Stimulated activated naive CD8-positive, alpha-beta T cell treated with anti-CD3 and anti-CD28 coated beads, Interleukin-15, Interleukin-2, amounts not matched to agents 100 ng/mL and 50 ng/mL, for 24 hours (primary cell): ENCODE measurements around the gene MX1.

Source experiments
- H3K27ac Mint-ChIP-seq: one replicate; pipeline ENCODE4 v1.8.0; 2021; ENCODE audit warnings: mild to moderate bottlenecking, mixed read lengths
- H3K27me3 Mint-ChIP-seq: one replicate; pipeline ENCODE4 v1.8.0; 2021; ENCODE audit warnings: mixed read lengths
- H3K36me3 Mint-ChIP-seq: one replicate; pipeline ENCODE4 v1.8.0; 2021; ENCODE audit warnings: low read depth, mixed read lengths
- H3K4me1 Mint-ChIP-seq: one replicate; pipeline ENCODE4 v1.8.0; 2021; ENCODE audit warnings: low read depth, mixed read lengths
- H3K4me3 Mint-ChIP-seq: one replicate; pipeline ENCODE4 v1.8.0; 2021; ENCODE audit warnings: mild to moderate bottlenecking, mixed read lengths
- H3K9me3 Mint-ChIP-seq: one replicate; pipeline ENCODE4 v1.8.0; 2021; ENCODE audit warnings: mixed read lengths

The MX1 gene

GRCh38 chr21:41433566-41433965 lies 7.5 kb downstream of the MX1 start:
- no peak overlapping the region for H3K4me3 Mint-ChIP-seq
- peaks cover 78% of the 10 kb centered on the region for H3K36me3 Mint-ChIP-seq
- H3K27ac Mint-ChIP-seq = no peak overlapping the region
- H3K27me3 Mint-ChIP-seq = no peaks in the 10 kb centered on the region
- no peaks in the 10 kb centered on the region for H3K9me3 Mint-ChIP-seq
- H3K4me1 Mint-ChIP-seq = peaks cover 19% of the 10 kb centered on the region

GRCh38 chr21:41435706-41436105 lies 9.7 kb downstream of the MX1 start:
- no peaks in the 10 kb centered on the region for H3K9me3 Mint-ChIP-seq
- no peaks in the 10 kb centered on the region for H3K27me3 Mint-ChIP-seq
- no peak overlapping the region for H3K27ac Mint-ChIP-seq
- H3K4me3 Mint-ChIP-seq = no peak overlapping the region
- peaks cover 75% of the 10 kb centered on the region for H3K36me3 Mint-ChIP-seq
- peaks cover 8% of the 10 kb centered on the region for H3K4me1 Mint-ChIP-seq

- Mint-ChIP-seq H3K36me3 (peaks cover 74% of the 10 kb centered on the region), H3K4me3 (no peak overlapping the region), H3K27ac (no peak overlapping the region), H3K27me3 (no peaks in the 10 kb centered on the region), H3K4me1 (peaks cover 4% of the 10 kb centered on the region), H3K9me3 (no peaks in the 10 kb centered on the region)
Measured at GRCh38 chr21:41437729-41438128, 11.7 kb downstream of the MX1 start.

- Mint-ChIP-seq H3K27me3 (no peaks in the 10 kb centered on the region), H3K36me3 (peaks cover 73% of the 10 kb centered on the region), H3K27ac (no peak overlapping the region), H3K4me3 (no peak overlapping the region), H3K9me3 (no peaks in the 10 kb centered on the region), H3K4me1 (no peaks in the 10 kb centered on the region)
Measured at GRCh38 chr21:41438425-41439113, 12.5 kb downstream of the MX1 start.

- no peak overlapping the region for H3K4me3 Mint-ChIP-seq
- no peaks in the 10 kb centered on the region for H3K27me3 Mint-ChIP-seq
- no peaks in the 10 kb centered on the region for H3K4me1 Mint-ChIP-seq
- H3K9me3 Mint-ChIP-seq = no peaks in the 10 kb centered on the region
- H3K27ac Mint-ChIP-seq = peak overlapping the region; percentile 23
- peaks cover 72% of the 10 kb centered on the region for H3K36me3 Mint-ChIP-seq
Measured at GRCh38 chr21:41439248-41439647, 13.2 kb downstream of the MX1 start.

- Mint-ChIP-seq H3K27me3 (no peaks in the 10 kb centered on the region), H3K4me1 (no peaks in the 10 kb centered on the region), H3K4me3 (no peak overlapping the region), H3K9me3 (no peaks in the 10 kb centered on the region), H3K36me3 (peaks cover 63% of the 10 kb centered on the region), H3K27ac (no peak overlapping the region)
Measured at GRCh38 chr21:41441546-41441945, 15.5 kb downstream of the MX1 start.

- Mint-ChIP-seq H3K4me3 (no peak overlapping the region), H3K36me3 (peaks cover 66% of the 10 kb centered on the region), H3K27me3 (no peaks in the 10 kb centered on the region), H3K9me3 (no peaks in the 10 kb centered on the region), H3K4me1 (no peaks in the 10 kb centered on the region), H3K27ac (no peak overlapping the region)
Measured at GRCh38 chr21:41442481-41443186, 16.6 kb downstream of the MX1 start.

- Mint-ChIP-seq H3K4me1 (no peaks in the 10 kb centered on the region), H3K4me3 (no peak overlapping the region), H3K27ac (no peak overlapping the region), H3K36me3 (peaks cover 66% of the 10 kb centered on the region), H3K27me3 (no peaks in the 10 kb centered on the region), H3K9me3 (no peaks in the 10 kb centered on the region)
Measured at GRCh38 chr21:41443562-41443961, 17.5 kb downstream of the MX1 start.

- Mint-ChIP-seq H3K27me3 (no peaks in the 10 kb centered on the region), H3K9me3 (no peaks in the 10 kb centered on the region), H3K27ac (no peak overlapping the region), H3K4me1 (no peaks in the 10 kb centered on the region), H3K4me3 (no peak overlapping the region), H3K36me3 (peaks cover 71% of the 10 kb centered on the region)
Measured at GRCh38 chr21:41444703-41445464, 18.8 kb downstream of the MX1 start.

GRCh38 chr21:41445465-41445862 lies 19.4 kb downstream of the MX1 start:
- H3K36me3 Mint-ChIP-seq = peaks cover 73% of the 10 kb centered on the region
- H3K4me1 Mint-ChIP-seq = no peaks in the 10 kb centered on the region
- H3K27ac Mint-ChIP-seq = no peak overlapping the region
- no peak overlapping the region for H3K4me3 Mint-ChIP-seq
- H3K9me3 Mint-ChIP-seq = no peaks in the 10 kb centered on the region
- no peaks in the 10 kb centered on the region for H3K27me3 Mint-ChIP-seq

GRCh38 chr21:41446586-41446985 lies 20.5 kb downstream of the MX1 start:
- H3K36me3 Mint-ChIP-seq = peaks cover 74% of the 10 kb centered on the region
- no peaks in the 10 kb centered on the region for H3K4me1 Mint-ChIP-seq
- H3K27ac Mint-ChIP-seq = no peak overlapping the region
- H3K4me3 Mint-ChIP-seq = no peak overlapping the region
- H3K9me3 Mint-ChIP-seq = no peaks in the 10 kb centered on the region
- no peaks in the 10 kb centered on the region for H3K27me3 Mint-ChIP-seq

GRCh38 chr21:41447356-41447755 lies 21.3 kb downstream of the MX1 start:
- H3K36me3 Mint-ChIP-seq = peaks cover 73% of the 10 kb centered on the region
- no peaks in the 10 kb centered on the region for H3K9me3 Mint-ChIP-seq
- no peak overlapping the region for H3K27ac Mint-ChIP-seq

GRCh38 chr21:41449613-41450012 lies 23.6 kb downstream of the MX1 start:
- Mint-ChIP-seq H3K4me3 (no peak overlapping the region), H3K27me3 (no peaks in the 10 kb centered on the region), H3K9me3 (no peaks in the 10 kb centered on the region), H3K36me3 (peaks cover 70% of the 10 kb centered on the region), H3K27ac (no peak overlapping the region), H3K4me1 (no peaks in the 10 kb centered on the region)

More at GRCh38 chr21:41447356-41447755, 21.3 kb downstream of the MX1 start:
- H3K27me3 Mint-ChIP-seq = no peaks in the 10 kb centered on the region
- no peak overlapping the region for H3K4me3 Mint-ChIP-seq
- no peaks in the 10 kb centered on the region for H3K4me1 Mint-ChIP-seq

- H3K4me1 Mint-ChIP-seq = no peaks in the 10 kb centered on the region
- H3K9me3 Mint-ChIP-seq = no peaks in the 10 kb centered on the region
- no peak overlapping the region for H3K4me3 Mint-ChIP-seq
- H3K27ac Mint-ChIP-seq = peak overlapping the region; percentile 3
- no peaks in the 10 kb centered on the region for H3K27me3 Mint-ChIP-seq
- H3K36me3 Mint-ChIP-seq = peaks cover 64% of the 10 kb centered on the region
Measured at GRCh38 chr21:41451753-41452676, 26.0 kb downstream of the MX1 start.
